ENCODE data around the gene CSMD2.

DNA sequence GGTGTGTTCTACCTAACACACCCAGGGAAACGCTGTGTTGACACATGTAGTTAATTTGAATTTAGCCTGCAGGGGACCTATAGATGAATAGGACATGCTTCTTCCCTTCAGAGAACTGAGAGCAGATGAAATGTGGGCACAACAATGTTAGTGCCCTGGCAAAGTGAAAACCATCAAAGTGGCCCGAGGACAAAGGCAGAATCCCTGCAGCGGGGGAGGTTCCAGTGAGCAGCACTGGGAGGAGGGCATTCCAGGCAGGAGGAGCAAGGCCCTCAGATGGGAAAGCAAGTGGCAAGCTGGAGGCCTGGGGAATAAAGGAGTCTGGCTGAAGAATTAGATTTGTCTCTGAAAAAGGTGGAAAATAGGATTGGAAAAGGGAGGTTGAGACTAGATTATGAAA, 48.9 kb upstream of the CSMD2 start:
- TF ChIP-seq EZH2 (IDR thresholded peaks at IDR 0.05; ENCODE audit: borderline replicate concordance, low read depth, low read length, severe bottlenecking) = no peak
- TF ChIP-seq CTCF (IDR thresholded peaks at IDR 0.05; ENCODE audit: borderline replicate concordance, extremely low read depth, low read length, poor library complexity, severe bottlenecking) = no peak
